HG02970 (cell line): ENCODE measurements around the gene PGAM2.

ENCODE experiments used
- ATAC-seq: cut with Tn5 transposase; IDR thresholded peaks from one replicate; pipeline ENCODE4 v1.9.1; 2021; ENCODE audit warnings: mild to moderate bottlenecking, moderate library complexity, moderate number of reproducible peaks; ENCODE audit not compliant: unreplicated experiment, low FRiP score

PGAM2 gene

GRCh38 chr7:44067064-44067951 lies 1.9 kb upstream of the PGAM2 start:
- no peak for ATAC-seq

- ATAC-seq: no peak
These were observed 1.2 kb upstream of the PGAM2 start for GRCh38 chr7:44066494-44067063.

GRCh38 chr7:44066111-44066460 lies 719 bp upstream of the PGAM2 start:
- ATAC-seq: no peak

GRCh38 chr7:44064791-44065430 lies 456 bp downstream of the PGAM2 start:
- ATAC-seq: no peak

GRCh38 chr7:44063894-44064651 lies 1.3 kb downstream of the PGAM2 start:
- ATAC-seq: no peak

GRCh38 chr7:44063547-44063893 lies 1.8 kb downstream of the PGAM2 start:
- no peak for ATAC-seq

GRCh38 chr7:44062903-44063295 lies 2.5 kb downstream of the PGAM2 start:
- no peak for ATAC-seq

GRCh38 chr7:44062180-44062902 lies 3.0 kb downstream of the PGAM2 start:
- ATAC-seq: no peak

- ATAC-seq: no peak
These were observed 3.7 kb downstream of the PGAM2 start for GRCh38 chr7:44061645-44062179.

GRCh38 chr7:44060948-44061644 lies 4.3 kb downstream of the PGAM2 start:
- ATAC-seq: no peak

- no peak for ATAC-seq
These were observed 5.0 kb downstream of the PGAM2 start for GRCh38 chr7:44060091-44060947.

GRCh38 chr7:44059219-44060090 lies 5.9 kb downstream of the PGAM2 start:
- no peak for ATAC-seq

- ATAC-seq: no peak
These were observed 6.6 kb downstream of the PGAM2 start for GRCh38 chr7:44058759-44059218.

GRCh38 chr7:44057849-44058758 lies 7.3 kb downstream of the PGAM2 start:
- no peak for ATAC-seq

GRCh38 chr7:44057181-44057848 lies 8.1 kb downstream of the PGAM2 start:
- no peak for ATAC-seq

GRCh38 chr7:44056681-44057080 lies 8.7 kb downstream of the PGAM2 start:
- no peak for ATAC-seq
